ENCODE data around the gene SCGB1A1.

DNA sequence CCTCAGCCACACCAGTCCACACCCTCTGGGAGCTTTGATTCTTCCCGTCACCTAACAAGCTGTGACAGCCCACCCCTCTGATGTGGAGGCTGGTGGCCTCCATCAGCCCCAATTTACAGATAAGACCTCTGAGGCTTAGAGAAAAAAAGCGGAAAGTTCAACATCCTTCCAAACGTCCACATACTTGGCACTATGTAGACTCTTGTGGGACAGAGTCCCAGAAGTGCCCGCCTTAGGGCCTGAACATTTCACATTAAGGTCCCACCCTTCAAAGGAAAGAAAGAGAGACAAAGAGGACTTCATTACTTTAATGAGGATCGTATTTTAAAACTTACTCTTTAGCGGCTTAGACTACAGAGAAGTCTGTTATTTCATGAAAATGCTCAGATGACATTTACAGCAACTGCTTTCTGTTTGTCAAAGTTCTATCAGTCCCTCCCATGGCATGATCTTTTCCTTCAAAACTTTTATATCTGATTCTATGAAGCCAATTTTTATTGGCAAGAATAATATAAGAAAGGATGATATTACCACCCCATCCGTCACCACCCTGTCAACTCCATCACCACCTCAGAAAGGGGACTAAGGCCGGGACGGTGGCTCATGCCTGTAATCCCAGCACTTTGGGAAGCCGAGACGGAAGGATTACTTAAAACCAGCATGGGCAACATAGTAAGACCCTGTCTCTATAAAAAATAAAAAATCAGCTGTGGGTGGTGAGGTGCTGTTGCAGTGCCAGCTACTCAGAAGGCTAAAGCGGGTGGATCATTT is 15.7 kb upstream of the SCGB1A1 start:
- TF ChIP-seq CTCF (IDR thresholded peaks at IDR 0.05; ENCODE audit: low read depth, low read length, missing input control) (no peak), TAF1 (conservative IDR thresholded peaks at IDR 0.05) (no peak), REST (IDR thresholded peaks at IDR 0.05) (no peak), RXRA (IDR thresholded peaks at IDR 0.05) (no peak), YY1 (IDR thresholded peaks at IDR 0.05) (no peak), NR2F2 (IDR thresholded peaks at IDR 0.05) (no peak), FOXA1 (IDR thresholded peaks at IDR 0.05) (no peak), GABPA (IDR thresholded peaks at IDR 0.05 in 1 of 2, conservative IDR thresholded peaks at IDR 0.05 in 1 of 2) (no peak), JUND (IDR thresholded peaks at IDR 0.05) (no peak), SP1 (IDR thresholded peaks at IDR 0.05) (no peak)
- TF ChIP-seq, protein P1, sequence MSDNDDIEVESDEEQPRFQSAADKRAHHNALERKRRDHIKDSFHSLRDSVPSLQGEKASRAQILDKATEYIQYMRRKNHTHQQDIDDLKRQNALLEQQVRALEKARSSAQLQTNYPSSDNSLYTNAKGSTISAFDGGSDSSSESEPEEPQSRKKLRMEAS (IDR thresholded peaks at IDR 0.05) = no peak
- TF ChIP-seq, protein P2, sequence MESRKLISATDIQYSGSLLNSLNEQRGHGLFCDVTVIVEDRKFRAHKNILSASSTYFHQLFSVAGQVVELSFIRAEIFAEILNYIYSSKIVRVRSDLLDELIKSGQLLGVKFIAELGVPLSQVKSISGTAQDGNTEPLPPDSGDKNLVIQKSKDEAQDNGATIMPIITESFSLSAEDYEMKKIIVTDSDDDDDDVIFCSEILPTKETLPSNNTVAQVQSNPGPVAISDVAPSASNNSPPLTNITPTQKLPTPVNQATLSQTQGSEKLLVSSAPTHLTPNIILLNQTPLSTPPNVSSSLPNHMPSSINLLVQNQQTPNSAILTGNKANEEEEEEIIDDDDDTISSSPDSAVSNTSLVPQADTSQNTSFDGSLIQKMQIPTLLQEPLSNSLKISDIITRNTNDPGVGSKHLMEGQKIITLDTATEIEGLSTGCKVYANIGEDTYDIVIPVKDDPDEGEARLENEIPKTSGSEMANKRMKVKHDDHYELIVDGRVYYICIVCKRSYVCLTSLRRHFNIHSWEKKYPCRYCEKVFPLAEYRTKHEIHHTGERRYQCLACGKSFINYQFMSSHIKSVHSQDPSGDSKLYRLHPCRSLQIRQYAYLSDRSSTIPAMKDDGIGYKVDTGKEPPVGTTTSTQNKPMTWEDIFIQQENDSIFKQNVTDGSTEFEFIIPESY (IDR thresholded peaks at IDR 0.05) = no peak
- TF ChIP-seq, protein P3, sequence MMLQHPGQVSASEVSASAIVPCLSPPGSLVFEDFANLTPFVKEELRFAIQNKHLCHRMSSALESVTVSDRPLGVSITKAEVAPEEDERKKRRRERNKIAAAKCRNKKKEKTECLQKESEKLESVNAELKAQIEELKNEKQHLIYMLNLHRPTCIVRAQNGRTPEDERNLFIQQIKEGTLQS (IDR thresholded peaks at IDR 0.05) = no peak

Measured in liver (tissue), 3 donors.